Breast epithelium (tissue), 4 donors: ENCODE results near the gene PARP1. TPM values are rescaled to one million over a fixed set of nuclear protein-coding genes. Genes with fewer than 3 reads are reported as not detected.

Experiments used
- DNase-seq, 2 donors: peaks; one replicate each; pipeline ENCODE4 v3.0.0-alpha.2; 2019; ENCODE audit warnings: low spot score in 2 of 2
- H3K27ac ChIP-seq, 2 donors: fragments of 200-600 bp; sonication (generic) in 1 of 2; one replicate each; pipeline ENCODE4 v1.5.1; 2016 to 2019; ENCODE audit warnings: mild to moderate bottlenecking in 1 of 2
- H3K27me3 ChIP-seq, 2 donors: fragments of 200-600 bp; sonication (generic) in 1 of 2; one replicate each; pipeline versions ENCODE4 v1.5.1 to v1.6.0; 2017 to 2019; ENCODE audit warnings: control low read depth in 1 of 2, mild to moderate bottlenecking in 1 of 2
- H3K36me3 ChIP-seq: fragments of 200-600 bp; one replicate; pipeline ENCODE4 v1.5.1; 2019
- H3K4me1 ChIP-seq, 2 donors: fragments of 200-600 bp; sonication (generic); one replicate each; pipeline ENCODE4 v1.5.1; 2016 to 2019; ENCODE audit warnings: control low read depth in 1 of 2
- H3K4me3 ChIP-seq, 3 donors: fragments of 200-600 bp; sonication (generic); 1 replicate in 2 of 3; 2 replicates in 1 of 3; pipeline ENCODE4 v1.5.1; 2016 to 2019; ENCODE audit warnings: mild to moderate bottlenecking in 3 of 3, moderate library complexity in 2 of 3
- H3K9me3 ChIP-seq, 2 donors: fragments of 200-600 bp; sonication (generic) in 1 of 2; one replicate each; pipeline ENCODE4 v1.5.1; 2016 to 2019; ENCODE audit warnings: control low read depth in 1 of 2
- POLR2A ChIP-seq: fragments of 450-650 bp; IDR thresholded peaks from one replicate; pipeline ENCODE4 v1.6.1; 2016; ENCODE audit warnings: antibody characterized with exemption, mild to moderate bottlenecking, moderate library complexity
- POLR2AphosphoS5 ChIP-seq, 3 donors: sonication (generic); formaldehyde crosslinking; IDR thresholded peaks; one replicate each; pipeline ENCODE4 v1.6.1; 2017; ENCODE audit warnings: antibody characterized with exemption in 3 of 3
- intact Hi-C: fragments of 100-400 bp; cut with DNase I; formaldehyde crosslinking; loops from one replicate; pipeline ENCODE4 v1.15.1; 2023; ENCODE audit warnings: low total_unique reads
- total RNA-seq, 3 donors: library from RNA; depleted of rRNA; stranded (reverse); fragments of >200 nt; gene quantifications; one replicate each; pipeline ENCODE4 v1.1.0, GENCODE V29; 2016
- TF ChIP-seq, protein P1 (sequence below), 3 donors: fragments of 450-650 bp; IDR thresholded peaks; one replicate each; pipeline ENCODE4 v1.5.1; 2016 to 2017; ENCODE audit warnings: antibody characterized with exemption in 3 of 3, mild to moderate bottlenecking in 3 of 3, moderate library complexity in 3 of 3

PARP1 gene
- total RNA-seq, 3 donors from 2014 or later, result 53.0 to 83.9 (median 72.3) TPM

DNA sequence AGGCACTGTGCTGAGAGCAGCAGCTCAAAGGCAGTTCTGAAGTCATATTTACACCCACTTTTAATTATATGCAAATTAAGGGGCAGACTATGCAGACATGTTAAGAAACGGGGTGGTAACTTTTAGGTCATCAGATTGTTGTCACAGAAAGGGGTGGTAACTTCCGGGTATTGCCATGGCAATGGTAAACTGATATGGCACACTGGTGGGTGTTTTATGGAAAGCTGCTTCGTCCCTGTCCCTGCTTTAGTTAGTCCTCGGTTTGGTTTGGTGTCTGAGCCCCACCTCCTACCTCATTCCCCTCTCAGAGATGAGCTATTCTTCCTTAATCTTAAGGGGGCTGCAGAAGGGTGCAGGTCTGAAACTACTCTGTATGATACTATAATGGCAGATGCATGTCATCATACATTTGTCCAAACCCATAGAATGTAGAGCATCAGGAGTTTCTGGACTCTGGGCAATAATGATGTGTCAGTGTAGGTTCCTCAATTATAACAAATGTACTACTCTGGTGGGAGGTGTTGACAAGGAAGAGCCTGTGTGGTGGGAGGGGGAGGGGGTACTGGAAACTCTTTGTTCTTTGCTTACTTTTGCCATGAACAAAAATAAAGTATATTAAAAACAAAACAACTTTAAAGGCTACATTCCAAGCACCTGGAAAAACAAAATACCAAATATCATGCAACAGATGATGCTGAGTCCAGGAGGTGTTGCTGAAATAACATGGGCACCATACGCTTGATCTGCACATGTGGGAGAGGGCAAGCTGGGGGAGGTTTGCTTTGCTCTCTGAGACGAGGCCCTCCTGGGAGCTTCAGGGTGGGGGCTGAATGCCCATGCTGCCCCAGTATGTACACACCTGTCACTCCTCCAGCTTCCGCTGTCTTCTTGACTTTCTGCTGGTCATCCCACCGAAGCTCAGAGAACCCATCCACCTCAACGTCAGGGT is 6.3 kb downstream of the PARP1 start:
- no peaks in the 10 kb centered on the region for H3K9me3 ChIP-seq
- H3K4me3 ChIP-seq, result no peak overlapping the region
- intact Hi-C loops, result no loop called here
- no peak for DNase-seq
- peaks cover 0 to 3% of the 10 kb centered on the region in 2 donors for H3K4me1 ChIP-seq
- no peaks in the 10 kb centered on the region for H3K27me3 ChIP-seq
- H3K36me3 ChIP-seq, result no peaks in the 10 kb centered on the region
- no peak for TF ChIP-seq POLR2AphosphoS5 (IDR thresholded peaks at IDR 0.05)
- TF ChIP-seq, protein P1, sequence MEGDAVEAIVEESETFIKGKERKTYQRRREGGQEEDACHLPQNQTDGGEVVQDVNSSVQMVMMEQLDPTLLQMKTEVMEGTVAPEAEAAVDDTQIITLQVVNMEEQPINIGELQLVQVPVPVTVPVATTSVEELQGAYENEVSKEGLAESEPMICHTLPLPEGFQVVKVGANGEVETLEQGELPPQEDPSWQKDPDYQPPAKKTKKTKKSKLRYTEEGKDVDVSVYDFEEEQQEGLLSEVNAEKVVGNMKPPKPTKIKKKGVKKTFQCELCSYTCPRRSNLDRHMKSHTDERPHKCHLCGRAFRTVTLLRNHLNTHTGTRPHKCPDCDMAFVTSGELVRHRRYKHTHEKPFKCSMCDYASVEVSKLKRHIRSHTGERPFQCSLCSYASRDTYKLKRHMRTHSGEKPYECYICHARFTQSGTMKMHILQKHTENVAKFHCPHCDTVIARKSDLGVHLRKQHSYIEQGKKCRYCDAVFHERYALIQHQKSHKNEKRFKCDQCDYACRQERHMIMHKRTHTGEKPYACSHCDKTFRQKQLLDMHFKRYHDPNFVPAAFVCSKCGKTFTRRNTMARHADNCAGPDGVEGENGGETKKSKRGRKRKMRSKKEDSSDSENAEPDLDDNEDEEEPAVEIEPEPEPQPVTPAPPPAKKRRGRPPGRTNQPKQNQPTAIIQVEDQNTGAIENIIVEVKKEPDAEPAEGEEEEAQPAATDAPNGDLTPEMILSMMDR (IDR thresholded peaks at IDR 0.05), result no peak
- TF ChIP-seq POLR2A, result no peak
- no peak overlapping the region for H3K27ac ChIP-seq

DNA sequence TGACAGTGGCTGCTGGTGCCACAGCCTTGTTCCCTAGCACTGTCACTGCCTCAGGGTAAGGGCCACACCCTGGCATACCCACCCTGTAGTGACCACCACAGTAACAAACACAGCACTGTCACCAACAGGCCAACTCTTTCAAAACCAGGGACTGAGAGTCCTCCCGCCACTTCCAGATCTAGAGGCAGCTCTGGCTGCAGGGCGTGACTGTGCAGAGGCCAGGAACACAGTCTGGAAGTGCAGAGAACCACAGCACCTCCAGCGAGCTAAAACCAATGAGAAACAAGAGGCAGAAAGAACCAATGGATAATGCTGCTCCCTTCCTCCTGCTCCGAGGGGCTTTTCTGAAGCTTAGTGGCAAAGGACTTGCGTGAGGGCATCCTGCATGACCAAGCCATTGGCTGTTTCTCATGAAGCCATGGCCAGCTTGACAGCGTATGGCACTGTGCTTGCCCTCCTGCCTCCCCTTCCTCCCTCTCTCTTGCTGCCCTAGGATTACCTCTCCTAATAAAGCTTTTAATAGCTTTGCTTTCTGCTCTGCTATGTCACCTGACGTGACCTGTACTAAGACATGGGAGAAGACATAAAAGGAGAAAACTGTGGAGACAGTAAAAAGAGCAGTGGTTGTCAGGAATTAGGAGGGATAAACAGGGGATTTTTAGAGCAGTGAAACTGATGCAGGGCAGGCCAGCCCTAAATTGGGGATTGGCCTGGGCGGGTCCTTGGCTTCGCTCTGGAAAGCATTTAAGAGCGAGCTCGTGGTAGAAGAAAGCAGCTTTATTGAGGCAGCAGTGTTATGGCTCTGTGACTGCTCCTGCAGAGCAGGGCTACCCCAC is 7.2 kb downstream of the PARP1 start:
- no peak for DNase-seq
- Histone ChIP-seq H3K27me3 (no peaks in the 10 kb centered on the region), H3K9me3 (no peaks in the 10 kb centered on the region), H3K4me3 (no peak overlapping the region), H3K27ac (no peak overlapping the region), H3K36me3 (no peaks in the 10 kb centered on the region), H3K4me1 (no peaks in the 10 kb centered on the region)
- intact Hi-C loops, result no loop called here
- TF ChIP-seq POLR2AphosphoS5 (IDR thresholded peaks at IDR 0.05), result no peak
- TF ChIP-seq, protein P1 (IDR thresholded peaks at IDR 0.05), result no peak
- no peak for TF ChIP-seq POLR2A

DNA sequence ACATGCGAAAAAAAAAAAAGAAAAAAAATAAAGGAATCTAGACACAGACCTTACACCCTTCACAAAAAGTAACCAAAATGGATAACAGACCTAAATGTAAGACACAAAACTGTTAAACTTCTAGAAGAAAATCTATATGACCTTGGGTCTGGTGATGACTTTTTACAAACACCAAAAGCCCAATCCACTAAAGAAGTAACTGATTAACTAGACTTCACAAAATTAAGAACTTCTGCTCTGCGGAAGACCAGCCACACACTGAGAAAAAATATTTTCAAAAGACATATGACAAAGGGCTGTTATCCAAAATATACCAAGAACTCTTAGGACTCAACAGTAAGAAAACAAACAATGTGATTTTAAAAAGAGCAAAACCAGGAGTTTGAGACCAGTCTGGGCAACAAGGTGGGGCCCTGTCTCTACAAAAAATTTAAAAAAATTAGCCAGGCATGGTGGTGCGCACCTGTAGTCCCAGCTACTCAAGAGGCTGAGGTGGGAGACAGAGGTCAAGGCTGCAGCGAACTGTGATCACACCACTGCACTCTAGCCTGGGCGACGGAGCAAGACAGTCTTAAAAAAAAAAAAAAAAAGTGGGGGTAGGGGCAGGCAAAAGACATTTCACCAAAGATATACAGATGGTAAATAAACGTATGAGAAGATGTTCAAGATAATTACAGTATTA is 9.8 kb downstream of the PARP1 start:
- Histone ChIP-seq H3K27ac (no peak overlapping the region), H3K4me1 (no peaks in the 10 kb centered on the region)
- DNase-seq, result no peak

DNA sequence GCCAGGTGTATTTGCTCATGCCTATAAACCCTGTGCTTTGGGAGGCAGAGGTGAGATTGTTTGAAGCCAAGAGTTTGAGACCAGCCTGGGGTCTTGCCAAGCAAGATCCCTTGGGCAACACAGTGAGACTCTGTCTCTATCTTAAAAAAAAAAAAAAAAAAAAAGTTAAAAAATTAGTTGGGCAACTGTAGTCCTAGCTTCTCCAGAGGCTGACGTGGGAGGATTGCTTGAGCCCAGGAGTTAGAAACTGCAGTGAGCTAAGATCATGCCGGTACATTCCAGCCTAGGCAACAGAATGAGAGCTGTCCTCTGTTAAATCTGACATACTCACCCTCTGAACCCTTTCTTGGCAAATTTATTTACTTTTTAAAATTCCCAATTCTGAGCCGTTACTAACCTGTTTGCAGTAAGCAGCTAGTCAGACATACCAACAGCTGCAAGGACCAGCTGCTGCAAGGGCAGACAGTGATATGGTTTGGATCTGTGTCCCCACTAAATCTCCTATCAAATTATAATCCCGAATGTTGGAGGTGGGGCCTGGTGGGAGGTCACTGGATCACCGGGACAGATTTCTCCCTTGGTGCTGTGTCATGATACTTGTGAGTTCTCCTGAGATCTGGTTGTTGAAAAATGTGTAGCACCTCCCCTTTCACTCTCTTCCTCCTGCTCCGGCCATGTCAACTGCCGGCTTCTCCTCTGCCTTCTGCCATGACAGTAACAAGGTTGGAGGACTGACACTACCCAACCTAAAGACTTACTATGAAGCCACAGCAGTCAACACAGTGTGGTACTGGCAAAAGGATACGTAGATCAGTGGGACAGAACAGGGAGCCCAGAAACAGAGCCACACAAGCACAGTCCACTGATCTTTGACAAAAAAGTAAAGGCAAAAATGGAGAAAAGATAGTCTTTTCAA is 10.6 kb downstream of the PARP1 start:
- TF ChIP-seq POLR2A (no peak), POLR2AphosphoS5 (IDR thresholded peaks at IDR 0.05) (no peak)
- no peak overlapping the region for H3K4me3 ChIP-seq
- no peaks in the 10 kb centered on the region for H3K36me3 ChIP-seq
- intact Hi-C loops, result no loop called here
- H3K4me1 ChIP-seq, result no peaks in the 10 kb centered on the region
- no peaks in the 10 kb centered on the region for H3K9me3 ChIP-seq
- H3K27me3 ChIP-seq, result no peaks in the 10 kb centered on the region
- no peak overlapping the region for H3K27ac ChIP-seq
- DNase-seq, result no peak

More for the DNA sequence above, 9.8 kb downstream of the PARP1 start:
- no peak overlapping the region for H3K4me3 ChIP-seq
- intact Hi-C loops, result no loop called here
- H3K36me3 ChIP-seq, result no peaks in the 10 kb centered on the region
- no peaks in the 10 kb centered on the region for H3K27me3 ChIP-seq
- H3K9me3 ChIP-seq, result no peaks in the 10 kb centered on the region
- TF ChIP-seq POLR2A (no peak), POLR2AphosphoS5 (IDR thresholded peaks at IDR 0.05) (no peak)
- TF ChIP-seq, protein P1 (IDR thresholded peaks at IDR 0.05), result no peak

DNA sequence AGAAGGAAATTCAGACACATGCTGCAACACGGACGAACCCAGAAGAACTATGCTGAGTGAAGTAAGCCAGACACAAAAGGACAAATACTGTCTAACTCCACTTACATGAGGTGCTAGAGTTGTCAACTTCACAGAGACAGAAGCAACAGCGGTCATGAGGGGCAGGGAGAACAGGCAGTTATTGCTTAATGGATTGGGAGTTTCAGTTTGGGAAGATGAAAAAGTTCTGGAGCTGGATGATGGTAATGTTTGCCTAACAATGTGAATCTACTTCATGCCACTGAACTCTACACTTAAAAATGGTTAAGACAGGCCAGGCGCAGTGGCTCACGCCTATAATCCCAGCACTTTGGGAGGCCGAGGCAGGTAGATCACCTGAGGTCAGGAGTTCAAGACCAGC is 12.1 kb downstream of the PARP1 start:
- no peak overlapping the region for H3K27ac ChIP-seq
- no peaks in the 10 kb centered on the region for H3K36me3 ChIP-seq
- no peaks in the 10 kb centered on the region for H3K9me3 ChIP-seq
- no peaks in the 10 kb centered on the region for H3K27me3 ChIP-seq
- H3K4me1 ChIP-seq, result no peaks in the 10 kb centered on the region
- H3K4me3 ChIP-seq, result no peak overlapping the region
- DNase-seq, result no peak
- TF ChIP-seq, protein P1 (IDR thresholded peaks at IDR 0.05), result no peak
- TF ChIP-seq POLR2AphosphoS5 (IDR thresholded peaks at IDR 0.05), result no peak
- TF ChIP-seq POLR2A, result no peak
- intact Hi-C loops, result no loop called here
